Mononuclear cell (primary cell): ENCODE measurements around the gene NAP1L4. TPM values are rescaled to one million over a fixed set of nuclear protein-coding genes. Genes with fewer than 3 reads are reported as not detected.

Source experiments
- H3K27me3 ChIP-seq: 2 replicates; pipeline ENCODE4 v1.6.0; 2011; ENCODE audit warnings: low read length, control low read depth; ENCODE audit not compliant: insufficient read depth
- H3K4me1 ChIP-seq: 2 replicates; pipeline ENCODE4 v1.5.1; 2011; ENCODE audit warnings: mild to moderate bottlenecking, low read length, control low read depth; ENCODE audit not compliant: insufficient read depth
- H3K4me3 ChIP-seq: 2 replicates; pipeline ENCODE4 v1.5.1; 2011; ENCODE audit warnings: mild to moderate bottlenecking, low read length, moderate library complexity
- H3K9me3 ChIP-seq: 2 replicates; pipeline ENCODE4 v1.5.1; 2011; ENCODE audit warnings: low read depth, mild to moderate bottlenecking, control low read depth, low read length
- total RNA-seq: library from RNA; depleted of rRNA; stranded (reverse); fragments of >200 nt; gene quantifications from one replicate; pipeline ENCODE4 v1.2.3, GENCODE V29; 2012

Gene NAP1L4
- total RNA-seq, 1 donor, result 272 TPM

- Histone ChIP-seq H3K27me3 (no peaks in the 10 kb centered on the region), H3K9me3 (no peaks in the 10 kb centered on the region), H3K4me1 (peaks cover 64% of the 10 kb centered on the region), H3K4me3 (peak overlapping the region; percentile 58)
Measured at GRCh38 chr11:2990617-2991451, 1.3 kb downstream of the NAP1L4 start.

- H3K4me3 ChIP-seq, result peak overlapping the region; percentile 7
- H3K27me3 ChIP-seq, result no peaks in the 10 kb centered on the region
- H3K4me1 ChIP-seq, result peaks cover 64% of the 10 kb centered on the region
- H3K9me3 ChIP-seq, result no peaks in the 10 kb centered on the region
Measured at GRCh38 chr11:2989551-2989950, 2.6 kb downstream of the NAP1L4 start.

DNA sequence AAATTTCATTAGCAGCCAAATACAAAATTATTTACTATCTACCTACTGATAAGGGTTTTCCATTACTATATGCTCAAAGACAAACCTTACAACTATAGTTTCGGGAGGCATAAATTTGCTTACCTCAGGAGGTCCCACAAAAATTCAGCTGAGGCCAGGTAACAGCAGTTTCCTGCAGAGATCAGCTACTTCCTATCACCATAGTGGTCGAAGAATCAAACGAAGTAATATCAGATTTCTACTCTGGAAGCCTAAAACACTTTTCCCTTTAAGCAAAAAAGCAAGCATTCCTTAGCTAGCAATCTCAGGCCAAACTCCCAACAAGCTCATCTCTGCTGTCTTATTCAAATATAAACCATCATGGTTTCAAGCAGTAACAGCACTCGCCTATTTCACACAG is 3.1 kb downstream of the NAP1L4 start:
- Histone ChIP-seq H3K27me3 (no peaks in the 10 kb centered on the region), H3K4me1 (peaks cover 67% of the 10 kb centered on the region), H3K9me3 (no peaks in the 10 kb centered on the region), H3K4me3 (peak overlapping the region; percentile 7)

GRCh38 chr11:2987881-2988861 is 4.0 kb downstream of the NAP1L4 start:
- H3K9me3 ChIP-seq, result no peaks in the 10 kb centered on the region
- peak overlapping the region; percentile 2 for H3K4me3 ChIP-seq
- peaks cover 74% of the 10 kb centered on the region for H3K4me1 ChIP-seq
- H3K27me3 ChIP-seq, result no peaks in the 10 kb centered on the region

DNA sequence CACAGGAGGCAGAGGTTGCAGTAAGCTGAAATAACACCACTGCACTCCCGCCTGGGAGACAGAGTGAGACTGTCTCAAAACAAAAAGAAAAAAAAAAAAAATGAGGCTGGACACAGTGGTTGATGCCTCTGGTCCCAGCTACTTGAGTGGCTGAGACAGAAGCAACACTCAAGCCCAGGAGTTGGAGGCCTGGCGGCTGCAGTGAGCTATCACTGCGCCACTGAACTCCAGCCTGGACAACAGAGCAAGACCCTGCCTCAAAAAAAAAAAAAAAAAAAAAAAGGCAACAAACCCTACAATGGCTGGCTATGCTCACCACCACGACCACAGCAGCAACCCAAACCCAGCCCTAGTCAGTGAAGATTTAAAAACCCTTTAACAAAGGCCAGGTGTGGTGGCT is 8.2 kb downstream of the NAP1L4 start:
- Histone ChIP-seq H3K4me3 (no peak overlapping the region), H3K4me1 (peaks cover 48% of the 10 kb centered on the region), H3K9me3 (no peaks in the 10 kb centered on the region), H3K27me3 (no peaks in the 10 kb centered on the region)

GRCh38 chr11:2982214-2982613 is 9.9 kb downstream of the NAP1L4 start:
- Histone ChIP-seq H3K4me1 (peaks cover 31% of the 10 kb centered on the region), H3K9me3 (no peaks in the 10 kb centered on the region), H3K27me3 (no peaks in the 10 kb centered on the region), H3K4me3 (no peak overlapping the region)

DNA sequence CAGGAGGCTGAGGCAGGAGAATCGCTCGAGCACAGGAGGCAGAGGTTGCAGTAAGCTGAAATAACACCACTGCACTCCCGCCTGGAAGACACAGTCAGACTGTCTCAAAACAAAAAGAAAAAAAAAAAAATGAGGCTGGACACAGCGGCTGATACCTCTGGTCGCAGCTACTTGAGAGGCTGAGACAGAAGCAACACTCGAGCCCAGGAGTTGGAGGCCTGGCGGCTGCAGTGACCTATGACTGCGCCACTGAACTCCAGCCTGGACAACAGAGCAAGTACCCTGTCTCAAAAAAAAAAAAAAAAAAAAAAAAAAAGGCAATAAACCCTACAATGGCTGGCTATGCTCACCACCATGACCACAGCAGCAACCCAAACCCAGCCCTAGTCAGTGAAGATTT is 11.0 kb downstream of the NAP1L4 start:
- Histone ChIP-seq H3K4me1 (peaks cover 20% of the 10 kb centered on the region), H3K4me3 (no peak overlapping the region), H3K9me3 (no peaks in the 10 kb centered on the region), H3K27me3 (no peaks in the 10 kb centered on the region)

DNA sequence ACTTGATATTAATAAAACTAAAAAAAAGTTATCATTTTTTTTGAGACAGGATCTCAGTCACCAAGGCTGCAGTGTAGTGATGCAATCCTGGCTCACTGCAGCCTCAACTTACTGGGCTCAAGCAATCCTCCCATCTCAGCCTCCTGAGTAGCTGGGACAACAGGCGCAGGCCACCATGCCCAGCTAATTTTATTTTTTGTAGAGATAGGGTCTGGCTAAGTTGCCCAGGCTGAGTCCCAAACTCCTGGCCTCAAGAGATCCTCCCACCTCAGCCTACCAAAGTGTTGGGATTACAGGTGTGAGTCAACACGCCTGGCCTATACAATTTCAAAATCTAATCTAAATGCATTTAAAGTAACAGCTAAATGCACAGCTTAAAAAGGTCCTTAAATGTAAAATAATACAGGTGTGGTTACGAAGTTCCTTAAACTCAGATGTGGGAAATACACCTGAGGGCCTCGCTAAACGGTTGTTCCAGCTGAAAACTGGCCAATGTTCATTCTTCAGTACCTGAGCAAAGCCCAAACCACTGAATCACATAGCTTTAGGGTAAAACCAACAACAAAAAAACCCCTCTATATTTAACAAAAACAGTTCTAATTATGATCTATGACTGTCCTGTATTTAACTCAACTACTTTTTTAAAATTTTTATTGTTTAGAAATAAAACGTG is 11.8 kb downstream of the NAP1L4 start:
- H3K4me1 ChIP-seq, result peaks cover 18% of the 10 kb centered on the region
- no peaks in the 10 kb centered on the region for H3K9me3 ChIP-seq
- H3K27me3 ChIP-seq, result no peaks in the 10 kb centered on the region
- no peak overlapping the region for H3K4me3 ChIP-seq

DNA sequence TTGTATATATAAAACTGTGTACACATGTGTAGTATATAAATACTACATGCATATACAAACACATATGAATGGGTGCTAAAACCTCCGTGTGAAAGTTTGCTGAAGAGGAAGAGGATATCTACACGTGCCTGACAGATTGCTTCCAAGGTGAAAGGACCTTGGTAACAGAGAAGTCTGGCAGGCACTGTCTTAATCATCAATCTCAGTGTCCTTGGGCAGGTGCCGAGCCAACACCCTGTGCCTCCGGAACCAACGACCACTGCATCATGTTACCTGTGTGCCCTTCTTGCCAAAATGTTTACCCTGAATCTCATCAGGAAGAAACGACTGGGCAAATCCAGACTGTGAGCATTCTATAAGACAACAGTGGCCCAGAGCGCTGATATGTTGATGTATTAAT is 15.0 kb downstream of the NAP1L4 start:
- Histone ChIP-seq H3K9me3 (no peaks in the 10 kb centered on the region), H3K4me3 (no peak overlapping the region), H3K4me1 (no peaks in the 10 kb centered on the region), H3K27me3 (no peaks in the 10 kb centered on the region)

- Histone ChIP-seq H3K4me3 (no peak overlapping the region), H3K9me3 (no peaks in the 10 kb centered on the region), H3K4me1 (no peaks in the 10 kb centered on the region), H3K27me3 (no peaks in the 10 kb centered on the region)
Measured at GRCh38 chr11:2976294-2977063, 15.7 kb downstream of the NAP1L4 start.

DNA sequence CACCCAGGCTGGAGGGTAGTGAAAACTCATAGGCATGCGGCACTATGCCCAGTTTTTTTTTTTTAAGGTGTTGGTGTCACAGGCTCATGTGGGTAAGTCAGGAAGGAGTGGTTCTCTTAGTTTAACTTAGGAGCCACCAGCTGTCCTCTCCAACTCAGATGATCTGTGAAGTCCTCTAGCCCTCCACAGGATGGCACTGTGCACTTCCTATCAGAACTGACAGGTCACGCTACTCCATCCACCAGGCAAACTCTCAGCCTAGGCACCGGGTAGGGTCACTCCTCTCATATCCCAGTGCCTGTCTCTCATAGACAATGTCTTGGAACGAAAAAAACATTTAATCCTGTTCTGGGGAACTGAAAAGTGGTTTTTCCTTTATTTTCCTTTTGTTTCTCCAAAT is 16.5 kb downstream of the NAP1L4 start:
- H3K4me1 ChIP-seq, result no peaks in the 10 kb centered on the region
- no peaks in the 10 kb centered on the region for H3K9me3 ChIP-seq
- H3K4me3 ChIP-seq, result no peak overlapping the region
- no peaks in the 10 kb centered on the region for H3K27me3 ChIP-seq

DNA sequence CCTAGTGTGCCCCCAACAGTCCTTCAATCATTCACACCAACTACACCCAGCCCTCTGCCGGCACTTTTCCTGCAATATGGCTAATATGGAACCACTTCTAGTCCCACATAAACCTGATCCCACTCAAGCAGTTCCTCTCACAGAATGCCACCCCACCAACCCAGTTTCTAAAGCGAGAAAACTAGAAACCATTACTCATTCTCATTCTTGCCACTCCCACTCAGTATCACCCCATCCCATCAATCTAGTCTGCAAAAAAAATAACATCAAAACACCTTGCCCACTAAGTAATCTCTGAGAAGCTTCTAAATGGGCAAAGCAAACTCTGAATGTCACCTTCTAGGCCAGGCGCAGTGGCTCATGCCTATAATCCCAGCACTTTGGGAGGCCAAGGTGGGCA is 17.9 kb downstream of the NAP1L4 start:
- Histone ChIP-seq H3K9me3 (no peaks in the 10 kb centered on the region), H3K4me3 (no peak overlapping the region), H3K27me3 (no peaks in the 10 kb centered on the region), H3K4me1 (no peaks in the 10 kb centered on the region)

GRCh38 chr11:2968341-2968900 is 23.7 kb downstream of the NAP1L4 start:
- H3K9me3 ChIP-seq, result no peaks in the 10 kb centered on the region
- H3K4me3 ChIP-seq, result no peak overlapping the region
- H3K27me3 ChIP-seq, result no peaks in the 10 kb centered on the region
- peaks cover under 1% of the 10 kb centered on the region for H3K4me1 ChIP-seq

- Histone ChIP-seq H3K4me3 (no peak overlapping the region), H3K9me3 (no peaks in the 10 kb centered on the region)
Measured at GRCh38 chr11:2964782-2965181, 27.3 kb downstream of the NAP1L4 start.

More at GRCh38 chr11:2964782-2965181, 27.3 kb downstream of the NAP1L4 start:
- H3K27me3 ChIP-seq, result no peaks in the 10 kb centered on the region
- peaks cover 11% of the 10 kb centered on the region for H3K4me1 ChIP-seq
